HG02610 (cell line): ENCODE data around the gene SORCS2.

Experiments
- ATAC-seq: cut with Tn5 transposase; IDR thresholded peaks from one replicate; pipeline ENCODE4 v1.9.1; 2021; ENCODE audit warnings: mild to moderate bottlenecking, moderate library complexity; ENCODE audit not compliant: unreplicated experiment

SORCS2 gene

DNA sequence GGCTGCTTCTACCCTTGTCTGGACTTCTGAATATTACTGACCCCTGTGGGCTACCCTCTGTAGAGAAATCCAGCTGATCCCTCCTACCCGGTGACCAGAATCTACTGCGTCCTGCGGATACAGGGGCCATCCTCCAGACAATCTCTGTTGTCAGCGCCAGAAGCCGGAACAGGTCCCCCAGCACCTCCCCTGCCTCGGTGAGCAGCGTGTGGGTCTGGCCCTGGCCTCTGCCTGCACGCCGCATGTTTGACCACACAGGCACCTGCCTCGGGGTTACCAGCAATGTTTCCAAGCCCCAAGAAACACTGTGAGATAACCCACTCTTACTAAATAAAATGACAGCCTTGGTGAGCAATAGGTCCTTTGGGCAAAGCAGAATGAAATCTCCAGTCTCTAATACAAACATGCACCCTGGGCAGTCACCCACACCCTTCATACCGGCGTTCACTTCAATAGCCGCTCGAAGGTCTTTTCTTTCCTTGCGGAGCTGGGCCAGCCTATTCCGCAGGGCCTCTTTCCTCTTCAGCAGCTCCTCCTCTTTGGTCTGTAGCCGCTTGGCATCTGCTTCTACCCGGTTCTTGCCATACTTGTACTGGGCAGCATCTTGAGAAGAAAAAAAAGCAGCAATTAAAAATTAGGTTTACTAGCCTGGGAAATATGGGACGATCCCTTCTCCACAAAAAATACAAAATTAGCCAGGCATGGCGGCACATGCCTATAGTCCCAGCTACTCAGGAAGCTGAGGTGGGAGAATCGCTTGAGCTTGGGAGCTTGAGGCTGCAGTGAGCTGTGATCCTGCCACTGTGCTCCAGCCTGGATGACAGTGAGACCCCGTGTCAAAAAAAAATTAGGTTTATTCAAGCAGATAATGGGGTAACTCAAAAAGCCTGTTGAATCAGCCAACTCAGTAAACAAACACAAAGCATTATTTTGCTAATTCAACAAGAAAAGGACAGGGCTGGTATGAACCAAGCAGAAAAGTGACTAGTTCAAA lies 582.3 kb downstream of the SORCS2 start:
- ATAC-seq, result no peak

DNA sequence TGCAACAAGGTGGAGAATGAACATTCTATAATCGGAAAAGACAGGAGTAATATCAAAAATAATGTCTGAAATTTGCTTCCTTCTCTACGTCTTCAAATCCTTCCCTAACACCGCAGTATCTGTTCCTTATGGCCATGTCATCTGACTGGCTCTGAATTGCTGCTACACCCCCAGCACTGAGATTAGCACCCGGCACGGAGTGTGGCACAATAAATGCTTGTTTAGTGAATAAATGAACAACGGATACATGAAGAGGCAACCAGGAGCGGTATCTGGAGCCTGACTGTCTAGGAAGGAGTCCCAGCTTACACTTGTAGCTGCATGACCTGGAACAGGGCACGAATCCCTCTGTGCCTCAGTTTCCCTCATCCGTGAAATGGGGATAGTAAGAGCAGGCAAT lies 583.1 kb downstream of the SORCS2 start:
- ATAC-seq, result no peak

DNA sequence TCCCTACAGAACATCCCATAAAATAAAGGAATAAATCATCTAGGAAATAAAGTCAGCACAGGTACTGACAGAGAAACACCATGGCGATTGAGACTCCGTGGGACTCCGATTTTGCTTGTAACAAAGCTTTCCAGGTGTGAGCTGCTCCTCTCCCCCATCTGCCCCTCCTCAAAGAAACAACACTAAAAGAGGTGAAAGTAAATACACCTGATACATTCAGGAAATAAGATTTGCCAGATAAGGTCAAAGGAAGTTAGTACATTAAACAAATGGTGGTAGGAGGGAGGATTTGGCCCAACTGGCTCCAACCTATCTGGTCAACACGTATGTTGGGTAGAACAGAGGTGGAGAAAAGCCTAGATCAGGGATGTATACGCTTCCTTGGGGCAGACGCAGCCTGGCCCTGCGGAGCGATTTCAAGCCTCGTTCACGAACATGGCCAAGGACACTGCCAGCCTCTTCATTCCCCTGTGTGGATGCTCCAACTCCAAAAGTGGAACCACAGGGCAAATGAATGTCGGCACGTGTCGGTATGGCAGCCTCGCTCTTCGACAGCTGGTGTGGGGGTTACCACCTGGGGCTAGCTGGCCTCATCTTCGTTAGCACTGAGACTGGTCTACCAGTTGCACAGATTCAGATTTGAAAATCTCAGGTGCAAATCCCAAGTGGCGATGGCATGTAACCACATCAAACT lies 584.8 kb downstream of the SORCS2 start:
- no peak for ATAC-seq

DNA sequence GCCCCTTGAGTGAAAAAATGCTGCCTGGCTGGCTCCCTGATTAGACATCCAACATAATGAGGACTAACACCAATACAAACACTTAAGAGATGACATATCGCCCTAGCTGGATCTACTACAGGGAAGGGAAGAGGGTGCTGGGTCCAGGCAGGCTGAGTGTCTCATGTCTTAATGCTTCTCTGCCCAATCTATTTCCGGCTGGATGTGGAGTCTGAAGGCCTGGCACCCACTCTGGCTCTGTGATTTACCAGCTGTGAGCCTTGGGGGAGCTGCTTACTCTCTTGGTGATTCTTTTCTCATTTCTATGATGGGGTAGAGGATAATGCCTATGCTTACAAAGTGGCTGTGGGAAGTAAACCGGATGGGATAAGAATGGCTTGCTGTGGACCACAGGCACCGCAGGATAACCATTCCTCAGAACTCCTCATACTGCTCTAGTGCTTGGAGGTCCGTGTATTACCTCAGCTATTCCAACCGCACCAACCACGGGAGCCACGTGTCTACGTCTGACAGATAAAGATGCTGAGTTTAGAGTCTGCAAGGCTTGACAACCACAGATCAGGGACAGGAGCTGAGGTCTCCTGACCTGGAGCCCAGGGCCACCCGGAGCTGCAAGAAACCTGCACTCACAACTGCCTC lies 585.7 kb downstream of the SORCS2 start:
- no peak for ATAC-seq

DNA sequence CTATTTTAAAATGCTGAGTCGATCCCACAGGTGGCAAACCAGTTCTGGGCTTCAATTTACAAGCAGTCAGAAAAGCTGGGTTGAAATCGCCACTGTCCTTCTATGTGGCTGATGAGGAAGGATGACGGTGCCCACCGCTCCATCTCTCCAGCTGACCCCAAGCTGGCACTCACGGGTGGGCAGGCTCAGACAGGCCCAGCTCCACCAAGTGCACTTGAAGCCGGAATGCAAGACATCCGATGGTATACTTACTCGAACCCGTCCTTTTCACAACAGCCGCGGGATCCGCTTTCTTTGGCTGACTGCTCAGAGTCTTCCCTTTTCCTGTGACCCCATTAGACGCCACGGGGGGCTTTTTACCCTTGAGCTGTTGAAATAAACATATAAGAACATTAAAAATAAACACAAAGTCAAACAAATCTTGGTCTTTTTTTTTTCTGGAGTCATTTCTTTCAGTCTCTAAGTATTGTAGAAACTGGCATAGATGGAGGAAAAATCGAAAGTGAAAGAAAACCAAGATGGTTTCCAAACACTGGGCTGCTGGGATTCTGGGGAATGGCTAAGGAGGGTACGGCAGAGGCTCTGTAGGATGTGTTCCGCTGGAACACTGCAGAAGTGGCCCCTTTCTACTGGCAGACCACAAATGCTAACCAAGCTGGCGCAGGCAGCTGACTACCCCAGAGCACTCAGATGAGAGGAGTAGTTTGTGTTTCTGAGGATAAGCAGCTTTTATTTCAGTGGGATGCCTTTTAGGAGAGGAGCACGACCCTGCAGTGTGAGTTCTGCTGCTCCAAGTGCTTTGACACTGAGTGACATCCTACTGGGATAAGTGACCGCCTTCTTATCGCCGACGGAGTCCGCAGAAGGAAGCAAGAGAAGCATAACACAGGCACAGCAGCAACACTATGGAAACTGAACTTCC lies 586.4 kb downstream of the SORCS2 start:
- ATAC-seq, result no peak

DNA sequence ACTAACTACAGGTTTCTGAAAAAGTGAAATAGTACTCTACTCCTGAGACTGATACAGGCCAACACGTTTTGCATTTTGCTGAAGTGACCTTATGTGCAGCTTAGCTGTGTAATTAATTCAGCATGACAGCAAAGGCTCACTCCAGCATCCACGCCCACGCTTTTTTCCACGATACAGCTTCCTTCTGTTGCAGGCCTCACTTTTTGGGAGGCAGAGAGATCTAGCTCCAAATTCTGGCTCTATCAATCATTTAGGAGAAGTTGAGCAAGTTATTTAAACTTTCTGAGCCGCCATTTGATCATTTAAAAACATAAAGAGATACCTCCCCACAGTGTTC lies 587.1 kb downstream of the SORCS2 start:
- no peak for ATAC-seq

DNA sequence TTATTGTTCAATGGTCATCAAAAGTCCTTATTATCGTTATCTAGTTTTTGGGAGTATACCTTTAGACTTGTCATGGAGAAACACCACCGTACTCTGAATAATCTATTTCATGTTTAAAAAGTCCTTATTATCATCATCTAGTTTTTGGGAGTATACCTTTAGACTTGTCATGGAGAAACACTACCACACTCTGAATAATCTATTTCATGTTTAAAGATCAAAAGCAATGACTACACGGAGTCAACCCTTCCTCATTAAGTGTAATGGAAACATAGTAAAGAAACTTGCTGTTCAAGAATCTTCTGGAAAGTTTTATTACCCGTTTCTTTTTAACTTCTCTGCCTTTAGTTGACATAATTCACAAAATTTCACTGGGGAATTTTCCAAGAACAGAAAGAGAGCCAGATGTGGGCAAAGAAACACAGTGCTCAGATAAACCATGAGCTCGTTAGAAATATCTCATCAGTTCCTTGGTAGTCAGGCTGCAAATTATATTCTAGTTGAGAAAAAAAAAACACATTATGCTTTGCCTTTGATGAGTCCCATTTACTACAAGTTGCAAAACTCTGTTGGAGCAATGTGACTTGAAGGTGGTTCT lies 588.5 kb downstream of the SORCS2 start:
- no peak for ATAC-seq

DNA sequence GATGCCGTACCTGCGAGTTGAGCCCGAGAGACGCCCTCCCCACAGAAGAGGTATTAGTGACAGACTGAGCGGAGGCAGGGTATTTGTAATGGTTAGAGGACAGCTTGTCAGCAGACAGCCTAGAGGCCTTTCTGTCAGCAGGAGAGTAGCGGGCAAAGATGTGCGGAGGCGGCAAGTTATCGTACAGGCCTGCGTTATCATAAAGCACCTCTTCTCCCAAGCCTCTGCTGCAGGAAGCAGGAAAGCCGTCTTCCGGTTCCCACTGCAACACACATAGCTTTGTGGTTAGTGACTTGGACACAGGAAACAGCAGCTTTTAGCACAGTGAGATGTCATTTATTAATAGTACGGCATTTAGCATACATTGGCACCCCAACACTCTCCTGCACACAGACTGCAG lies 589.0 kb downstream of the SORCS2 start:
- ATAC-seq, result no peak

DNA sequence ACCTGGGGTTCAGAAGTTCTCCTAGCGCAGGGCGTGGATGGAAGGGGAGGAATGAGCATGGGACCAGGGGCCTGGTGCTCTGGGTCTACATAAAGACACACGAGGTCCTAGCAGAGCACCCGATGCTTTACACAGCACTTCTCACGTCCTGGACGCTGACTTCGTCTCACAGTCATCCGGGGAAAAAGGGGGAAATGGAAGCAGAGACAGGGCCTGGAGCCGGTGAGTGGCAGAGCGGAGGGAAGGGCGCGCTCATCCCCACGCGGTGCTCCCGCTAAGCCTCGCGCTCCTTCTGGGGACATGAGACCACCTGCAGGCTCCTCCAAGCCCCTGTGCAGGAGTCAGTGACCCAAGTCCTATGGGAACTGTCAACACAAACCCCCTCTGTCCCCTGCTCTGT lies 589.7 kb downstream of the SORCS2 start:
- no peak for ATAC-seq

DNA sequence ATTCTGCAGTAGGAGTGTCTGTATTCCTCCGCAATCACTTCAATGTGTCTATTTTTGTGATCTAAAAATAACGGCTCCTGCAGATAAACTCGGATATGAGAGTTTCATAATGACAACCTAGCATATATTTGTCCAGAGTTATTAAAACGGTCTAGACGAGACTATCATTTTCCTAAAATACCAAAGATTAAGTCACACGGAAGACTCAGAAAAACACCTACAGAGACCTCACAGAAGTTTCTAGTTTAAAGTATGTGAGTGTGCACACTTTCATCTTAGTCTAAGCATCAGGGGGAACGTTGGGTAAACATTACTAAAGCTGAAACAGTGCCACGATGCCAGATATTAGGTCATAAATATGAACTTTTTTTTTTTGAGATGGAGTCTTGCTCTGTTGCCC lies 590.4 kb downstream of the SORCS2 start:
- ATAC-seq, result no peak

DNA sequence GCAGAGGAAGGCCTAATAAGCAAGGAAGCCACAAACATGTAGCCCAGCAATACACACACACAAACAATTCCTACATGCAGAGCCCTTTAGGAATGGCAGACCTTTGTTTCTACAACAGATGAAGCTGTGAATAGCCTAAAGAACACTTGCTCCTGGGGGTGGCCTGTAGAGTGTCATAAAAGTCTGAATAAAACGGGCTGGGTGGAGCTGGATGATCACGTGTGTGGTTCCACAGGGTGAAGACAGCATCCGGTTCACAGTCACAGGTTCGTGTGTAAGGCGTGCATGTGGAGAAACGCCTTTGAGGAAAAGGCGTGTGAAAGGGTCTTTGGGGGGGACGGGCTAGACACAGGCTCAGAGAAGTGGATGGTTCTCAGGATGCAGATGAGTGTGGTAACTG lies 591.2 kb downstream of the SORCS2 start:
- no peak for ATAC-seq

DNA sequence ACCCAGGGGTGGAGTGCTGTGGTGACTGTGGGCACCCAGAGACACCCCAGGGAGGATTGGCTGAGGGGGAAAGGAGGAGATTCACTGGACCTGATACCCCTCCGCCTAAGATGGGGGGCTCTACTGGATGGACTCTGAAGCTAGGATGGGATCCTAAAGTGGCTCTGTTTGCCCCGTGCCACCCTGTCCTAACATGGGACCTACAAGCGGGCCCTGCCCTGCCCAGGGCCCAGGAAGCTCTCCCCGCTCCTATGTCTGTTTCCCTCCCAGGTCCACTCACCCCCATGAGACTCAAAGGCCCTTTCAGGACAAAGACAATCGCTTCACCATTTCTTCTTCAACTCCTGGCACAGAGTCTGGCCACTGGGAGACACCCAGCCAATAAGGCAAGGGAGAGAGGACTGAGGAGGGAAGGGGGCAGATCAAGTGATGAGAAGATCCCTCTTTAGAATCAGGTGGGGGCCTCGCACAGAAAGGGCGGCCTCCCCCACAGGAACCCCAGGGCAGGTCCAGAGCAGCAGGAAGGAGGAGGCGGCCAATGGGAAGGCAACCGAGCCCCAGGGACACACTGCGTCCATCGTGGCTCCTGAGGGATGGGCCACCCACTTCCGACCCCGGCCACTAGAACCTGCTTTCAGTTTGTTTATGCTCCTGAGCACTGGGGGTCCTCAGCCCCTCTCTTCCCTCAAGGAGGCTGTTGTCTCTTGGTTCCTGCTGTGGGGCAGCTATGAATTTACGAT lies 592.0 kb downstream of the SORCS2 start:
- ATAC-seq, result no peak

DNA sequence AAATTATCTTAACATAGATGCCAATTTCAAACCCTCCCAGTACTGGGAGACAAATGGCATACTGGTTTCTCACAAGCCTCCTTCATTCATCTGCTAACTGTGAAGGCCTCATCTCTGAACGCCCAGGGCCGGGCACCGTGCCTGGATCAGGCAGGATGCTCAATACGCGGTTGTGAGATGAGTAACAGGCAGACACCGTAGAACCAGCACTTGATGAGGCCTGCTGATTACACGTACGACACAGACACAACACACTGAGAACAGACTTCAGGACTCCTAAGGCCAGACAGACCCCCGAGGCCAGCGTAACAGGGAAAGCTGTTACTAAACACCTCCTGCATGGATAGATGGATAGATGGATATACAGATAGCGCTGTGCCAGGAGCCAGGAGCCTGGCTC lies 592.7 kb downstream of the SORCS2 start:
- ATAC-seq, result no peak

DNA sequence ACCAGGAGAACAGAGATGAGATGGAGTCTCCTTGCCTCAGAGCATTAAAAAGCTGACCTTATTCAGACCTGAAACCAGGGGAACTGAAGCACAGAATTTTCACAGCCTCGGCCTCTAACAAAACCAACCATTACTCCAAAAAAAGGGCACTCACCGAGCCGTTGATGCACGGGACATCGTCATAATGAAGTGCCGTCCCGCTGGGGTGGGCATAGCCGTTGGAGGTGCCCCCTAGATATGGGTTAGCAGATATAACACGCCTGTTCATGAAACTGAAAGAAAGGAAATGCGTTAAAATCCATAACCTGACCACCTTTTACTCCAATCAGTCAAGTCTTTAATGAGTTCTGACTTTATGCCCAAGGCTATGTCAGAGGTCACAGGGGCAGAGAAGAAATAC lies 593.7 kb downstream of the SORCS2 start:
- ATAC-seq, result no peak

DNA sequence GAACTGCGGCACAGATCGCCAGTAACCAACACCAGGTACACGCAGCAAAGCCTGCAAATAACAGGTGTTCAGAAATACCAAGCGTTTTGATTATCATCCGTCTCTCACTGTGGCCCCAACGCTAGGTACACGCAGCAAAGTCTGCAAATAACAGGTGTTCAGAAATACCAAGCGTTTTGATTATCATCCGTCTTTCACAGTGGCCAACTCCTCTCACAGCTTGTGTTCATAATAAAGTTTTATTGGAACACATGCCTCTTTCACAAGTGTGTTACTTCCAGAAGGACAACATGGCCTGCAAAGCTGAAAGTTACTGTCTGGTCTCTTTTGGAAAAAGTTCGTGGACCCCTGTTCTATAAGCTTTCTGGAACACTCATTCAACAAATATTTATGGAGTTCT lies 594.2 kb downstream of the SORCS2 start:
- ATAC-seq, result no peak

DNA sequence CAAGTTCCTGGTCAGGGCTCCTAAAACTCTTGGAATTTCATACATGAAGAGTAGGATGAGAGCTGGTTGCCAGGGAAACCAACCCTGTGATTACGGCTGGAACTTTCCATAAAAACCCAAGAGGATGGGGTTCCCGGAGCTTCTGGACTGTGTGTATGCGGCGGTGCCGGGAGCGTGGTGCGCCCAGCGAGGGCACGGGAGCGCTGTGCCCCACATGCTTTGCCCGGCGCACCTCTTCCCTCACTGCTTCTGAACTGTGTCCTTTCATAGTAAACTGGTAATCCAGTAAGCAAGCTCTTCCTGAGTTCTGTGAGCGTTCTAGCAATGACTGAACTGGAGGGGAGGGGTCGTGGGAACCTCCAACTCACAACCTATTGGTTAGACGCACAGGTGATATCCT lies 594.7 kb downstream of the SORCS2 start:
- ATAC-seq, result no peak

DNA sequence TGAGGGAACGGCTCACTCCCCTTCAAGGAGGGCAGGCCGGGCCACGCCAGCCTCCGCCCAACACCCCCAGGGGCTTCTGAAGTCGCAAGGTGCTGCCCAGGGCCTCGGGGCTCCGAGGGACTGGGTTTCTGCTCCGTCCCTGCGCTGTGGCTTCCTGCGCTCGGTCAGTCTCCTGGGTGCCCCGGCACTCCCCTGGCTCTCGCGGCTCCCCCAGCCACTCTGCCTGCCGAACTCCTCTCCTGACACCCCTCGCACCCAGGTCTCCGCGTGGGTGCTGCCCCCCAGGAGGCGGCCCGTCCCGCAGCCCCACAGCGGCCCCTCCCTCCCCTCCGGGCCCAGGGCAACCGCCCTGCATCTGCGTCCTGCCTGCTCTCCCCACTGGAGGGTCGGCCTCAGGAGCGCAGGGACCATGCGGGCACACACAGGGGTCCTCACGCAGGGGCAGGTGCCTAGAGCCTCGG lies 595.4 kb downstream of the SORCS2 start:
- ATAC-seq, result no peak

DNA sequence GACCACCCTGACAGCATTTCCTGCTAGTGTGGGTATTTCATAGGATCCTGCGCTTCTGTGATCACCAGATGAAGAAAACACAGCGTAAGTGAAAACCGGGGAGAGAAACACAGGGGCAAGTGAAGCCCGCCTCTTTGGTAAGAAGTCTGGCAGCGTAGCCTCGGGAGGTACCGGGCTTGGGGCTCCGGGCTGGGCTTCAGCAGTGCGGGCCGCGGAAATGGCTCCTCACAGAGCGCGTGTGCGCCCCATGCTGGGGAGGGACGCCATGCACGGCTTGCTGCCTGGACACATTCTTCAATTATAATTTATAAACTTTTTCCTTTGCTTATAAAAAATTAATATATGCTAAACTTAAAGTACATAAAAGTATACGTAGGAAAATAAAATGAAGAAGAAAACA lies 595.9 kb downstream of the SORCS2 start:
- no peak for ATAC-seq

DNA sequence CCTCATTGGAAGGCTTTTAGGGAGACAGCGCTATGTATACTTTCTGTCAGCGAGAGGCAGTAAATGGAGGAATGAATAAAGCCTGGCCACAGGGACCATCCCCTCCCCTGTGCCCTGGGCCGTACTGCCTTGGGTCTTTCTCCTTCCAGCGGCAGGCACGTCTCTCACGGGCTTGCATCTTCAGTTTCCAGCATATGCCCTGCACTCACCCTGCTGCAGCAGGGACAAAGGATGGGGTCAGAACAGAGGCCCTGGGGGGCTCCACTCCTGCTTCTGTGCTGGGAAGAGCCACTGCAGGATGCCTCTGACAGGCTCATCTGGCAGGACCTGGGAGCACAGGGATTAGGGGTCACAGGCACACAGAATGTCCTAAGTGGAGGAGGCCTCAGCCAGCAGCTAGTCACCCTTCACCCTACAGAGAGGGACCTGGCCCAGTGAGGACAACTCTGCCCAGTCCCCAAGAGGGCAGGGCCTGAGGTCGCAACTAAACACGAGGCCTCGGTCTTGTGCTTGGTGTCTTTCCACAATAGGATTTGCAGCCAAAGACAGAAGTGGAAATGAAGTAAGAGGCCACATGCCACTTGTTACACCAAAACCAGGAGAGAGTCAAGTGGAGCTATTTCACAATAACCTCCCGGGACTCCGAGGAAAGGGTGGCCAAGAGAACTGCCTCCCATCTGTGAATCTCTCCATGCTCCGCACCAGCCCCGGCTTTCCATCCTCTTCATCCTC lies 596.5 kb downstream of the SORCS2 start:
- no peak for ATAC-seq
